IMR-90 (cell line): ENCODE measurements around the gene TXNRD1. TPM values are rescaled to one million over a fixed set of nuclear protein-coding genes. Genes with fewer than 3 reads are reported as not detected.

ENCODE experiments used
- ATAC-seq: fragments of 200-7000 bp; cut with Tn5 transposase; 2 replicates; pipeline ENCODE4 v1.9.1; 2020; ENCODE audit warnings: low read depth, mild to moderate bottlenecking, moderate library complexity
- BruUV-seq: library from RNA; stranded (reverse); fragments of 400-500 nt; replicated peaks from 2 replicates; lab custom pipeline; 2021; lab: Mats Ljungman, UMichigan
- CTCF ChIA-PET: fragments of 300-600 bp; formaldehyde crosslinking; extraction: SDS; loops from one replicate; lab custom pipeline; 2021; ENCODE audit warnings: antibody characterized with exemption; lab: Yijun Ruan, JAX
- POLR2A ChIA-PET: fragments of 300-600 bp; sonication (Branson Sonifier 250); formaldehyde crosslinking; loops from one replicate; lab custom pipeline; 2022; ENCODE audit warnings: antibody characterized with exemption; ENCODE audit not compliant: unreplicated experiment; lab: Charles Lee
- DNase-seq: peaks from one replicate; pipeline ENCODE4 v3.0.0; 2013
- H2AFZ ChIP-seq: replicated peaks from 2 replicates; pipeline ENCODE3; 2013; ENCODE audit warnings: low read length, mild to moderate bottlenecking; ENCODE audit not compliant: poor library complexity
- H2AK5ac ChIP-seq: 2 replicates; pipeline ENCODE4 v1.6.1; 2013; ENCODE audit warnings: low read depth, low read length, inconsistent platforms
- H2AK9ac ChIP-seq: replicated peaks from 2 replicates; pipeline ENCODE3; 2013; ENCODE audit warnings: mild to moderate bottlenecking, low read depth, low read length, moderate library complexity; ENCODE audit not compliant: poor library complexity
- H2BK120ac ChIP-seq: 2 replicates; pipeline ENCODE4 v1.6.1; 2013; ENCODE audit warnings: low read depth, low read length, inconsistent platforms
- H2BK15ac ChIP-seq: 3 replicates; pipeline ENCODE4 v1.6.1; 2013; ENCODE audit warnings: low read depth, low read length, inconsistent platforms
- H2BK20ac ChIP-seq: 2 replicates; pipeline ENCODE4 v1.6.1; 2013; ENCODE audit warnings: low read depth, mild to moderate bottlenecking, inconsistent platforms, low read length, moderate library complexity
- H2BK5ac ChIP-seq: 2 replicates; pipeline ENCODE4 v1.6.1; 2013; ENCODE audit warnings: mild to moderate bottlenecking, low read depth, low read length, inconsistent platforms; ENCODE audit not compliant: poor library complexity, severe bottlenecking
- H3K14ac ChIP-seq: replicated peaks from 2 replicates; pipeline ENCODE4 v1.6.1; 2013; ENCODE audit warnings: low read depth, low read length, inconsistent platforms
- H3K18ac ChIP-seq: 2 replicates; pipeline ENCODE4 v1.6.1; 2013; ENCODE audit warnings: low read depth, low read length, control low read depth
- H3K23ac ChIP-seq: 2 replicates; pipeline ENCODE4 v1.6.1; 2013; ENCODE audit warnings: low read depth, low read length, inconsistent platforms
- H3K27ac ChIP-seq: 2 replicates; pipeline ENCODE4 v1.5.1; 2013; ENCODE audit warnings: mild to moderate bottlenecking, control low read depth, low read length; ENCODE audit not compliant: insufficient read depth
- H3K27me3 ChIP-seq: 2 replicates; pipeline ENCODE4 v1.6.1; 2013; ENCODE audit warnings: low read length; ENCODE audit not compliant: control insufficient read depth, insufficient read depth
- H3K36me3 ChIP-seq: 2 replicates; pipeline ENCODE4 v1.6.1; 2013; ENCODE audit warnings: low read length, mixed read lengths; ENCODE audit not compliant: control insufficient read depth, insufficient read depth
- H3K4ac ChIP-seq: 2 replicates; pipeline ENCODE4 v1.6.1; 2013; ENCODE audit warnings: low read depth, low read length, inconsistent platforms
- H3K4me1 ChIP-seq: 2 replicates; pipeline ENCODE4 v1.6.1; 2013; ENCODE audit warnings: low read length, mixed read lengths; ENCODE audit not compliant: control insufficient read depth, insufficient read depth
- H3K4me2 ChIP-seq: 2 replicates; pipeline ENCODE4 v1.6.1; 2013; ENCODE audit warnings: low read depth, mild to moderate bottlenecking, control low read depth, low read length, moderate library complexity
- H3K4me3 ChIP-seq: 2 replicates; pipeline ENCODE4 v1.5.1; 2013; ENCODE audit warnings: low read depth, mild to moderate bottlenecking, control low read depth, low read length, moderate library complexity; ENCODE audit not compliant: insufficient read depth
- H3K56ac ChIP-seq: 2 replicates; pipeline ENCODE4 v1.6.1; 2013; ENCODE audit warnings: low read length, inconsistent platforms; ENCODE audit not compliant: insufficient read depth; ENCODE audit errors: extremely low read depth
- H3K79me1 ChIP-seq, 2 experiments: 2 replicates each; pipeline ENCODE4 v1.6.1; 2013; ENCODE audit warnings: low read length in 2 of 2, inconsistent platforms in 1 of 2, low read depth in 1 of 2
- H3K9ac ChIP-seq: 2 replicates; pipeline ENCODE4 v1.6.1; 2013; ENCODE audit warnings: low read depth, low read length, control low read depth
- H3K9me1 ChIP-seq: 2 replicates; pipeline ENCODE4 v1.6.1; 2013; ENCODE audit warnings: low read length, inconsistent platforms; ENCODE audit not compliant: insufficient read depth
- H3K9me3 ChIP-seq: 2 replicates; pipeline ENCODE4 v1.6.1; 2013; ENCODE audit warnings: low read length; ENCODE audit not compliant: control insufficient read depth, insufficient read depth
- H4K20me1 ChIP-seq: 2 replicates; pipeline ENCODE4 v1.6.1; 2013; ENCODE audit warnings: low read length, inconsistent platforms; ENCODE audit not compliant: insufficient read depth
- H4K5ac ChIP-seq: 2 replicates; pipeline ENCODE4 v1.6.1; 2013; ENCODE audit warnings: mild to moderate bottlenecking, low read depth, low read length, control low read depth
- H4K8ac ChIP-seq, 2 experiments: 2 replicates each; pipeline ENCODE4 v1.6.1; 2013; ENCODE audit warnings: low read depth in 2 of 2, low read length in 2 of 2, control low read depth in 1 of 2, inconsistent platforms in 1 of 2
- H4K91ac ChIP-seq: 2 replicates; pipeline ENCODE4 v1.6.1; 2013; ENCODE audit warnings: low read depth, low read length, inconsistent platforms; ENCODE audit not compliant: insufficient read depth
- MXI1 ChIP-seq: IDR thresholded peaks from 2 replicates; pipeline ENCODE4 v1.6.1; 2012; ENCODE audit warnings: low read depth, mild to moderate bottlenecking, low read length, moderate library complexity, borderline replicate concordance
- RFX5 ChIP-seq: IDR thresholded peaks from 2 replicates; pipeline ENCODE4 v1.8.0; 2012; ENCODE audit warnings: low read depth, mild to moderate bottlenecking, low read length, moderate library complexity
- dilution Hi-C: fragments of 300-500 bp; cut with HindIII; formaldehyde crosslinking; loops from one replicate; pipeline ENCODE4 v1.14.3; 2018; ENCODE audit warnings: low sequenced_read_pairs; ENCODE audit not compliant: unreplicated experiment
- in situ Hi-C: fragments of 300-500 bp; cut with MboI; formaldehyde crosslinking; loops from 3 replicates; pipeline ENCODE4 v1.14.3; 2019; ENCODE audit warnings: low sequenced_read_pairs, inconsistent platforms, mixed read lengths
- intact Hi-C: fragments of 100-400 bp; cut with micrococcal nuclease; formaldehyde crosslinking; loops from 2 replicates; pipeline ENCODE4 v1.10.0; 2022
- polyA plus RNA-seq, 3 experiments: library from polyadenylated mRNA; depleted of rRNA; stranded (reverse); fragments of >200 nt; gene quantifications; 2 replicates each; pipeline ENCODE4 v1.2.3, GENCODE V29; 2012; ENCODE audit warnings: low replicate concordance in 1 of 3
- total RNA-seq: library from RNA; depleted of rRNA; stranded (reverse); fragments of >200 nt; gene quantifications from 2 replicates; pipeline ENCODE4 v1.2.3, GENCODE V29; 2012

TXNRD1 gene
- total and polyA plus RNA-seq, 2 of the 4 experiments (the other 2 are of a cell fraction): 379 to 582 TPM

GRCh38 chr12:104257913-104258472, 42.4 kb downstream of the TXNRD1 start:
- no peak overlapping the region for H3K4me3 ChIP-seq
- intact Hi-C loops: loop anchor here (5.0 kb wide), 1 partner anchor 36 kb away; no protein-coding TSS in a partner anchor
- no peak overlapping the region for H3K14ac ChIP-seq
- no peak overlapping the region for H3K56ac ChIP-seq
- H3K9ac ChIP-seq: no peak overlapping the region
- dilution Hi-C loops: no loop called here
- no peaks in the 10 kb centered on the region for H3K79me1 ChIP-seq
- H3K27me3 ChIP-seq: no peaks in the 10 kb centered on the region
- H2BK120ac ChIP-seq: no peak overlapping the region
- no peak overlapping the region for H2BK15ac ChIP-seq
- H3K4me1 ChIP-seq: no peaks in the 10 kb centered on the region
- TF ChIP-seq RFX5 (no peak), MXI1 (no peak)
- no peak for DNase-seq
- H3K4me2 ChIP-seq: no peak overlapping the region
- no peak overlapping the region for H4K8ac ChIP-seq
- no peaks in the 10 kb centered on the region for H3K9me1 ChIP-seq
- no peak overlapping the region for H4K5ac ChIP-seq
- no peaks in the 10 kb centered on the region for H3K36me3 ChIP-seq
- no TSS peak for BruUV-seq
- H2AK9ac ChIP-seq: no peak overlapping the region
- no peak overlapping the region for H3K18ac ChIP-seq
- CTCF ChIA-PET: interaction anchor here (1.1 kb wide), 1 partner anchor 18 kb away, joined by 4 read pairs; no protein-coding TSS in a partner anchor
- ATAC-seq: no peak
- H4K20me1 ChIP-seq: no peaks in the 10 kb centered on the region
- H2AFZ ChIP-seq: no peak overlapping the region
- H3K23ac ChIP-seq: no peak overlapping the region
- no peak overlapping the region for H2BK20ac ChIP-seq
- POLR2A ChIA-PET: no interaction called here
- no peaks in the 10 kb centered on the region for H3K9me3 ChIP-seq
- H4K91ac ChIP-seq: no peak overlapping the region
- H2AK5ac ChIP-seq: no peak overlapping the region
- H3K4ac ChIP-seq: no peak overlapping the region
- in situ Hi-C loops: no loop called here
- H2BK5ac ChIP-seq: no peak overlapping the region
- H3K27ac ChIP-seq: no peak overlapping the region
